GM19023 (cell line): Measurements from ENCODE around the gene ABCA1.
"Not testable (repeated sequence)": the region's sequence is repeated elsewhere in the genome, so short reads cannot be mapped to it uniquely, and the experiment has no call there.

Experiments used
- ATAC-seq: cut with Tn5 transposase; IDR thresholded peaks from one replicate; pipeline ENCODE4 v1.9.1; 2021; ENCODE audit warnings: mild to moderate bottlenecking, moderate library complexity; ENCODE audit not compliant: unreplicated experiment

Gene ABCA1

DNA sequence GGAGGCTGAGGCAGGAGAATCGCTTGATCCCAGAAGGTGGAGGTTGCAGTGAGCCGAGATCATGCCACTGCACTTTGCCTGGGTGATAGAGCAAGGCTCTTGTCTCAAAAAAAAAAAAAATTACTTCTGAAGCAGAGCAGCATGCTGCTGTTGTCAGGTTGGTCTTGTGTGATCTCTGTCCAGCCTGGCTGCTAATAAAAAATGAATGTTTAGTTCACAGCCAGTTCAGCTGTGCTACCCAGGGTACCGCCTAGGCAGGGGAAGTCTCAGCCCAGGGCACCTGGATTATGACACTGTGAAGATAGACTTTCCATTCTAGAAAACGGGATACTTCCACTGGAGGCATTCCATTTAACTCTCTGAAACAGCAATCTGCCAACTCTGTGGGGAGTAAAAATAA is 23.5 kb upstream of the ABCA1 start:
- no peak for ATAC-seq

DNA sequence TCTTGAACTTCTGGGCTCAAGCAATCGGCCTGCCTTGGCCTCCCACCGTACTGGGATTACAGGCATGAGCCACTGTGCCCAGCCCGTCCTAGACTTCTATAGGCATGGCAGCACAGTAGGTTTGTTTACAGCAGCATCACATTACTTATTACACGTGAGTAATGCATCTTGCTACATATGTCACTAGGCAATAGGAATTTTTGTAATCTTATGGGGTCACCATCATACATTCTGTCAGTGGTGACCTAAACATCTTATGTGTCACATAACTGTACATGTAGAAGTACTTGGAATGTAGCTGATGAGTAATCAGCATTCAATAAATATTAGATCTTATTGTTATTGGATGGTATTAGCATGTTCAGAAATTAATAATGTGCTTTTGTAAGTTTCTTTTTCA is 22.9 kb upstream of the ABCA1 start:
- ATAC-seq = no peak

- no peak for ATAC-seq
These were observed 20.3 kb upstream of the ABCA1 start for GRCh38 chr9:104948277-104948676.

DNA sequence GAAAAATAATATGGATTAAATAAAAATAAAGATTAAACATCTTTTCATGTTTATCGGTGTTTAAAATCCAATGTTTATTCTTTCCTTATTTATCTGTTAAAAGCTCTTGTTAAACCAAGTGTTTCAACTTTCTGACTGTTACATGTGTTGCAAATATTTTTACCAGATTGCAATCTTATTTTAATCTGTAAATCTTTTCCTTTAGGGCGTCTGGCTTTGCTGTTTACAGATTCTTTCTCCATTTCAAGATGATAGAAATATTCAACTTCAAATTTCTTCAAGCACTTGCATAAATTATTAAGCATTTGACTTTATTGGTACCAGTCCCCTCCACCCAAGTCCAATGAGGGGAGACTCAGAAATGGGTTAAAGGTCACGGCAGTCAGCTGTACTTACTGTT is 16.9 kb upstream of the ABCA1 start:
- ATAC-seq = no peak

DNA sequence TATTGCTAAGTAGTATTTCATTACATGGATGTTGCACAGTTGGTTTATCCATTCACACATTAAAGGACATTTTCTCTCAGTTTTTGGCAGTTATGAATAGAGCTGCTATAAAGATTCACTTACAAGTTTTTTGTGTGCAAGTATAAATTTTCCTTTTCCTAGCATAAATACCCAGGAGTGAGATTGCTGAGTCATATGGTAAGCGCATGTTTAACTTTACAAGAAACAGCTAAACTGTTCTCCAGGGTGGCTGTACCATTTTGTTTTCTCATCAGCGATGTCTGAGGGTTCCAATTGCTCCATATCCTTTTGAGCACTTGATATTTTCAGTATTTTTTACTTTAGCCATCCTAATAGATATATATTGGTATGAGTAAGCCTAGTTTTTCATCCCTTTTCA is 16.4 kb upstream of the ABCA1 start:
- no peak for ATAC-seq

DNA sequence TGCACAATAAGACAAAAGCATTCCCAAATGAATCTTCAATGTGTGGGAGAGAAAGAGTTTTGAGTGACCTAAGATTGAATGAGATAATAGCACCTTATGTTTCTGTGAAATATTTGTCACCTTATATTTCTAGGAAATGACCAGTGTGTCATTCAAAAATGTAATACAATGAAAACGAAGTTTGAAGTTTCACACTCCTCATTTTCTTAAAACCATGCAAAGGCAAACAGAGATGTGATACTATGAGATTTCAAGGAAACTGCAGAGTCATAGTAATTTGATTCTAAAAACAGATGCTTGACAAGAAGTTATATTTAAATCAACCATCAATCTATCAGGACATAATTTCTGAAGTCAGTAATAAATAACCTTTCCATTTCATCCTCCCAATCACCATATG is 13.6 kb upstream of the ABCA1 start:
- no peak for ATAC-seq

- ATAC-seq = no peak
These were observed 8.3 kb upstream of the ABCA1 start for GRCh38 chr9:104936291-104936690.

- ATAC-seq = not testable (repeated sequence)
These were observed 7.5 kb upstream of the ABCA1 start for GRCh38 chr9:104935501-104935810.

- no peak for ATAC-seq
These were observed 6.9 kb upstream of the ABCA1 start for GRCh38 chr9:104934691-104935500.

DNA sequence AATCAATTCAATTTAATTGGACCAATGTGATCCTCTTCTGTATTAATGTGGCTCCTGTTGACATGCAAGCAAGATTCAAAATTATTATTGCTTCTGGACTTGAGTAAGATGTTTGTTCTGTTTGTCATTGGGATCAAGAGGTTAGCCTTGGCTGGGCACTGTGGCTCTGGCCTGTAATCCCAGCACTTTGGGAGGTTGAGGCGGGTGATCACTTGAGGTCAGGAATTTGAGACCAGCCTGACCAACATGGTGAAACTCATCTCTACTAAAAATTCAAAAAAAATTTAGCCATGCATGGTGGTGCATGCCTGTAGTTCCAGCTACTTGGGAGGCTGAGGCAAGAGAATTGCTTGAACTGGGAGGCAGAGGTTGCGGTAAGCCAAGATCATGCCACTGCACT is 5.1 kb upstream of the ABCA1 start:
- ATAC-seq = not testable (repeated sequence)

GRCh38 chr9:104931256-104931655 is 3.3 kb upstream of the ABCA1 start:
- ATAC-seq = no peak

DNA sequence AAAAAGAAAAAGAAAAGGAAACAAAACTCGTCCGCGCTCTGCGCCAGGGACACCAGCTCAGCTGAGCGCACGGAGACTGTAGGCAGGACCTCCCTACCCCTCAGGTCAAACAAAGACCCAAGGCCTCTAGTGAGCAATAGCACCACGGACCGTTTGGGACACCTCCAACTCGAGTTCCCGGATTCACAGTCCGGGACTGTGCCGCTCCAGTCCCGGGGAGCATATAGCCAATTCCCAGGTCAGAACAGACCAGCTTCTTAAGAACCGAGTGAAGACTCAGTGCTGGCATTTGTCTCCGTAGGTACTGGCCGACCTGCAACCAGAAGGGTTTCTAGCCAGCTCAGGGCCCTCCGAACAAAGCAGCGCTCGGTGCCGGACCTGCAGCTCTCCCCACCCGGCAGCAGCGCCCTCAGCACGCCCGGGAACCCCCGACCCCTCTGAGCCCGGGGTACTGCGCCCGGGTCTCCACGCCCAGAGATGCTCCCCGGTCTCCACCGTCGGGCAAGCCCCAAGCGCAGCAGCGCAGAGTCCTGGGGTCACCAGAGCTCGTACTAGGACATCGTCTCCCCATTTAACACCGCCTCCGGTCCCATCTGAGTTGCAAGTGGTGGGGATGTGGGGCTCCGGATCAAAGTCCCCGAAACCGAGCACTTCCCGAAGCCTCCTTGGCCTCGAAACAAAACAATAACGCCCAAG is 591 bp downstream of the ABCA1 start:
- no peak for ATAC-seq

DNA sequence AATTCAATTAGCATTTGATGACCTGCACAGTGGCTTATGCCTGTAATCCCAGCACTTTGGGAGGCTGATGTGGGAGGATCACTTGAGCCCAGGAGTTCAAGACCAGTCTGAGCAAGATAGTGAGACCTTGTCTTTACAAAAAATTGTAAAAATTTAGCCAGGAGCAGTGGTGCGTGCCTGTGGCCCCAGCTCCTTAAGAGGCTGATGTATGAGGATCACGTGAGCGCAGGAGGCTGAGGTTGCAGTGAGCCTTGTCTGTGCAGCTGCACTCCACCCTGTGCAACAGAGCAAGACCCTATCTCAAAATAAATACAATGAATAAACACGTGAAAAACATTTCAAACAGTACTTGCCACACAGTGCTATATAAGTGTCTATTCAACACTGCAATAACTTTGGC is 4.2 kb downstream of the ABCA1 start:
- peak; percentile 43 for ATAC-seq

GRCh38 chr9:104923289-104923688 is 4.7 kb downstream of the ABCA1 start:
- ATAC-seq = no peak

GRCh38 chr9:104922748-104923147 is 5.2 kb downstream of the ABCA1 start:
- ATAC-seq = not testable (repeated sequence)

- ATAC-seq = no peak
These were observed 6.8 kb downstream of the ABCA1 start for GRCh38 chr9:104921067-104921741.

DNA sequence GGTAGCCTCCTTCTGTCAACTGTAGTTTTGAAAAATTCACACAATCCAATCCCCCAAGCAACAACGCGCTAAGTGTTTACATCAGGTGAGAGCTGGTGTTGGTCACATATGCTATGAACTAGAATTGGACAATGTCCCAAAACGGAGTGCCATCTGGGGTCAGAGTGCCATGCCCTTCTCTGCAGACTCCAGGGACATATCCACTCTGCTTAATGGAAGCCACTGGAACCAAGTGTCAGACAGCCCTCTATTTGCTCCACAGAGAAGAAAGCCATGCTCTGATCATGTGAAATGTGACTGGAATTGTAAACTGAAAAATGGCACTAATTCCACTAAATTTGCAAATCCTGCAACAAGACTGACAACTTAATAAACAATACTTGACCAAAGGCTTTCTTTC is 12.2 kb downstream of the ABCA1 start:
- ATAC-seq = no peak

- no peak for ATAC-seq
These were observed 12.9 kb downstream of the ABCA1 start for GRCh38 chr9:104915049-104915448.

DNA sequence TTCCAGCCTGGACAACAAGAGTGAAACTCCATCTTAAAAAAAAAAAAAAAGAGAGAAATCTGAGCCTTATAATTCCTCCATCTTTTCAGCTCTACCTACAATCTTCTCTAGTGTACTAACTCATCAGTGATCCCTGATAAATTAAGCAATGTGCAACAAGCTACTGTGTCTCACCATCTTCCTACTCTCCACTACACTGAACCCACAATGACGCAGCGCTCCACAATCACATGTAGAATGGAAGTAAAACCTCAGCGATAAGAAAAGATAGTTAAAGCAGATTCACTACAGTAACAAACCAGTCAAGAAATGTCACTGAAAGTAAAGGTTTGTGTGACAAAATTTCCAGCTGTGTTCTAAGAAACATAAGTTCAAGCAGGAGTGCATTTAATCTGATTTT is 13.5 kb downstream of the ABCA1 start:
- no peak for ATAC-seq

GRCh38 chr9:104912606-104913005 is 15.3 kb downstream of the ABCA1 start:
- ATAC-seq = no peak

GRCh38 chr9:104911032-104911607 is 16.8 kb downstream of the ABCA1 start:
- ATAC-seq = no peak
